Subcutaneous preadipocyte (primary cell): ENCODE measurements around the gene AMY2B. TPM values are rescaled to one million over a fixed set of nuclear protein-coding genes. Genes with fewer than 3 reads are reported as not detected.

Source experiments
- total RNA-seq: library from RNA; depleted of rRNA; stranded (reverse); fragments of >200 nt; gene quantifications from 2 replicates; pipeline ENCODE4 v1.2.3, GENCODE V29; 2012

The AMY2B gene
- 3.3 and 4.4 TPM in 2 replicates for total RNA-seq

DNA sequence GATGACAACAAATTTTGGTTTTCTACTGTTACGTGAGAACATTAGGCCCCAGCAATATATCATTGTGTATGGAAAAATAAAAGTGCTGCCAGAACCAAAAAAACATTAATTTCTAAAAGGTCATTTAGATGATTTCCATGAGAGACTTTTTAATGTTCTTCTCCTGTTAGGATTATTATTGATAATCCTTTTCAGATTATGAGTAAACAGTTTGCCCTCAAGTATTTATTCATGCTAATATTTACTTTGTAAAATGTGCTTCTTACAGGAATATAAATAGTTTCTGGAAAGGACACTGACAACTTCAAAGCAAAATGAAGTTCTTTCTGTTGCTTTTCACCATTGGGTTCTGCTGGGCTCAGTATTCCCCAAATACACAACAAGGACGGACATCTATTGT is at the start of gene AMY2B:
Gene AMY2B (plus strand): TSS at position 301 of the 400 bp plus-strand sequence. CDS start 14 bp downstream, at position 315.

DNA sequence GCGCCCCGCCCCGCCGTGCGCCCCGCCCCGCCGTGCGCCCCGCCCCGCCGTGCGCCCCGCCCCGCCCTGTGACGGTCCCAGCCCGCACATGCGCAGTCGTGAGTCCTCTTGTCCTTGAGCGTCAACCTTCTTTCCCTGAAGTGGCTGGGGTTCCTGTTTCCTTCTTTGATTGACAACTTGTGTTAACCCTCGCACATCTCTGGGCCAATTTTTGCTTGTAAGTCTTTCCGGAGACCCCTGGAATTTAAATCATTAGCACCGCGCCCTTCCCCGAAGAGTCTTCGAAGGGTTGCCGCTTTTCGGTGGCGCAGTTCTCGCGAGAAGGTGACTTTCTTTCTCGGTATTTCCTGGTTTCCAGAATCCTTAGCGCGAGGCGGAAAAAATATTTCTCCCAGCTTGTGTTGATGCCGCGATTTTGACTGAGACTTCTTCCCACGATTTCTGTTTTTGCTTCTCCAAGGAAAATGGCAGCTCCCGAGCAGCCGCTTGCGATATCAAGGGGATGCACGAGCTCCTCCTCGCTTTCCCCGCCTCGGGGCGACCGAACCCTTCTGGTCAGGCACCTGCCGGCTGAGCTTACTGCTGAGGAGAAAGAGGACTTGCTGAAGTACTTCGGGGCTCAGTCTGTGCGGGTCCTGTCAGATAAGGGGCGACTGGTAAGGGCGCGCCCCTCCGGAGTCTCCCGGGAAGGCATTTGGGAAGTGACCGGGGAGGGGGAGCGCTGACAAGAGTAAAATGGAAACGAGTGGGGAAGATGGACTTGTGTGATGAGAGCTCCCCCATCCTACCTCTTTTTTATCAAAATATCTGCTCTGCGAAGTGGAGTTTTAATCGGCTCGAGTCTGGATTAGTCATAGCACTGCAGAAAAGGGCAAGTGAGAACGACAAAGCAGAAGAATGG is 45.5 kb upstream of the AMY2B start, which contains the start of gene RNPC3:
Gene RNPC3 (plus strand): TSS at position 93 of the 901 bp plus-strand sequence. CDS start 372 bp downstream, at position 465.

DNA sequence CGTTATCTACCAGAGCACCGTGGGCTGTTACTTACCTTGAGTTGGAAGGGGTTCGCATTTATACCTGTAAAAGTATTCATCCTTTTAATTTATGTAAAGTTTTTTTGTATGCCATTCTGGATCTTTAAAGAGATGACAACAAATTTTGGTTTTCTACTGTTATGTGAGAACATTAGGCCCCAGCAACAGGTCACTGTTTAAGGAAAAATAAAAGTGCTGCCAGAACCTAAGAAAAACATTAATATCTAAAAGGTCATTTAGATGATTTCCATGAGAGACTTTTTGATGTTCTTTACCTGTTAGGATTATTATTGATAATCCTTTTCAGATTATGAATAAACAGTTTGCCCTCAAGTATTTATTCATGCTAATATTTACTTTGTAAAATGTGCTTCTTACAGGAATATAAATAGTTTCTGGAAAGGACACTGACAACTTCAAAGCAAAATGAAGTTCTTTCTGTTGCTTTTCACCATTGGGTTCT is 45.6 kb downstream of the AMY2B start, which contains the start of gene AMY2A:
Gene AMY2A (plus strand): TSS at position 434 of the 484 bp plus-strand sequence. CDS start 14 bp downstream, at position 448.

Other genes starting within 250 kb of the AMY2B start
- gene RNPC3, start 45.9 kb upstream of the AMY2B start, total RNA-seq: 15.1 and 18.7 TPM in 2 replicates
- gene AMY2A, start 45.8 kb downstream of the AMY2B start, total RNA-seq: not detected in 2 replicates
- gene AMY1A, start 84.2 kb downstream of the AMY2B start, total RNA-seq: not detected in 2 replicates
- gene AMY1B, start 124.6 kb downstream of the AMY2B start, total RNA-seq: not detected in 2 replicates
- not detected in 2 replicates for gene AMY1C, start 178.3 kb downstream of the AMY2B start, total RNA-seq